HG03066 (cell line): ENCODE data around the gene ELF1.
"Not testable (repeated sequence)": the region's sequence is repeated elsewhere in the genome, so short reads cannot be mapped to it uniquely, and the experiment has no call there.

Source experiments
- ATAC-seq: cut with Tn5 transposase; IDR thresholded peaks from one replicate; pipeline ENCODE4 v1.9.1; 2021; ENCODE audit warnings: low read depth; ENCODE audit not compliant: unreplicated experiment

ELF1 gene

GRCh38 chr13:40960716-40961115 is 58.4 kb downstream of the ELF1 start:
- no peak for ATAC-seq

DNA sequence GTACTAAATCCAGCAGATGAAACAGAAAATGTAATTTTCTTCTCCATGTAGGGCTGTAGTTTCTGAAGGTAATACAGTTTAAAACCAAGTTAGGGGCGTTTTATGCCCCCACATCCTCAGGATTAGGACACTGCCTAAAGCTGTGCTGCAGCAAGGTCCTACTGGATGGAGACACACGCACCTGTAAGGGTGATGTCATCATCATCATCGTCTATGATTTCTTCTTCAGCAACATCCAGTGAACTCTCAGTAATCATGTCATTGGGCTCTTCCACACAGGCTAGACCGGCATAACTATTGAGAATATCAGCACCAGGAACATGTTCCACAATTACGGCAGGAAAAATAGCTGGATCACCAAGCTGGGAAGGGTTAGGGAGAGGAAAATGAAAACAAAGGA is 60.5 kb downstream of the ELF1 start:
- no peak for ATAC-seq

DNA sequence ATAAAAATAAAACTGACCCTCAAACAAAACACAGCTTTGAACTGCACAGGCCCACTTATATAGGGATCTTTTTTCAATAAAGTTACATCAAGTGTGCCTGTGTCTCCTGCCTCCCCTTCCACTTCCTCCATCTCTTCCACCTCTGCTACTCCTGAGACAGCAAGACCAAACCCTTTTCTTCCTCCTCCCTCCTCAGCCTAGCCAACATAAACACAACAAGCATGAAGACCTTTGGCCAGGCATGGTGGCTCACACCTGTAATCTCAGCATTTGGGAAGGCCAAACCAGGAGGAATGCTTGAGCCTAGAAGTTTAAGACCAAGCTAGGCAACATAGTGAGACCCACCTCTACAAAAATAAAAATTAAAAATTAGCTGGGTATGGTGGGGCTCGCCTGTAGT is 72.6 kb downstream of the ELF1 start:
- no peak for ATAC-seq

DNA sequence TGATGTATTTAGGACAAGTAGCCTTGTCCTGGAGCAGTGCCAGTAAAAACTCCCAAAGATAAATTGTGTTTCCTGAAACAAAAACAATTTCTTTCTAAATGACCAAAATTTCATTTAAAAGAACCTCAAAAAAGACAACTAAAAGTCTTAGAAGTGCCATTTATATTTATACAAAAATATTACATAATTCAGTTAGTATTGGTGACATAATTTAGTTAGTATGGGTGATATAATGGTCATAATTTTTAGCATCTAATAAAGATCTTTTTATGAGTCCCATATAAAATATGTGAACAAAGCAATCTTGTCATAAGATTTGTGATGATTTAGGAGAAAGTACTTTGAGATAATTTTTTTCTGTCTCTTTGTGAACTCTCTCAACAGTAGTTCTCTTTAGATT is 76.0 kb downstream of the ELF1 start:
- no peak for ATAC-seq

DNA sequence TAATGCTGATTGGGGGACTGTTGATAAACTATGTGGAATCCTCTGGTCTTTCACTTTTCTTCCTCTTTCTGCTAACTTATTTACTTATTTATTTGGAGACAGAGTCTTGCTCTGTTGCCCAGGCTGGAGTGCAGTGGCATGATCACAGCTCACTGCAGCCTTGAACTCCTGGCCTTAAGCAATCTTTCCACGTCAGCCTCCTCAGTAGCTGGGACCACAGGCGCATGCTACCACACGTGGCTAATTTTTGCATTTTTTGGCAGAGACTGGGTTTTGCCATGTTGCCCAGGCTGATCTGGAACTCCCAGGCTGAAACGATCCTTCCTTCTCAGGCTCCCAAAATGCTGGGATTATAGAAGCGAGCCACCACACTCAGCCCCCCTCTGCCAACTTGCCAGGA is 77.5 kb downstream of the ELF1 start:
- ATAC-seq: no peak

DNA sequence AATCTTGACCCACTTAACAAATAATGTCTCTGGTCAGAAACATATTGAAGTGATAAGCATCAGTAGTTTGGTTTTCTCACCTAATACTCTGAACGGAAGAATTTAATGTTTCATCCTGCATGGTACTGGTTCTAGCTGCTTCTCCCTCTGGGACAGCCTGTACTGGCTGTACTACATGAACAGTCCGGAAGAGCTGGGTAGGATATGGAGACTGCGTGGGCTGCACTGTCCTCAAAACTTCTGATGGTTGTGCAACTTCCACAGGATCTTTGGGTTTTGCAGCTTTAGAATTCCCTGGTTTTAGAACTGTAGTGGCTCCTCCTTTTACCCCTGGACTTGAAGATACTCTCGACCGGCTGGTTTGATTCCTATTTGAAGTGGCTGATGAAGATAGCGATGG is 78.3 kb downstream of the ELF1 start:
- no peak for ATAC-seq

GRCh38 chr13:40933508-40934204 is 85.5 kb downstream of the ELF1 start:
- ATAC-seq: no peak

GRCh38 chr13:40932252-40932651 is 86.9 kb downstream of the ELF1 start:
- ATAC-seq: no peak

- ATAC-seq: no peak
Observed at GRCh38 chr13:40931719-40932118, 87.4 kb downstream of the ELF1 start.

- ATAC-seq: not testable (repeated sequence)
Observed at GRCh38 chr13:40929883-40930282, 89.2 kb downstream of the ELF1 start.

DNA sequence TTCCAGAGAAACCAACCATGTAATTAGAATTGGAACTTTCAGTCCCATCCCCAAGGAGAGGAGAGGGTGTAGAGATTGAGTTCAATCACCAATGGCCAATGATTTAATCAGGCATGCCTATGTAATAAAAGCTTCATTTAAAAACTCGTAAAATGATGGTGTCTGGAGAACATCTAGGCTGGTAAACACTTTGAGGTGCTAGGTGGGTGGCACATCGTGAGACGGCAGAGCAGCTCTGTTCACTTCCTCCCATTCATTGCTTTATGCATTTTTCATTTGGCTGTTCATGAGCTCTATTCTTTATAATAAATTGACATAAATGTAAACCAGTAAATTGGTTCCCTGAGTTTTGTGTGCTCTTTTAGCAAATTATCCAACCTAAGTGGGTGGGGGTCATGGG is 90.1 kb downstream of the ELF1 start:
- ATAC-seq: no peak

DNA sequence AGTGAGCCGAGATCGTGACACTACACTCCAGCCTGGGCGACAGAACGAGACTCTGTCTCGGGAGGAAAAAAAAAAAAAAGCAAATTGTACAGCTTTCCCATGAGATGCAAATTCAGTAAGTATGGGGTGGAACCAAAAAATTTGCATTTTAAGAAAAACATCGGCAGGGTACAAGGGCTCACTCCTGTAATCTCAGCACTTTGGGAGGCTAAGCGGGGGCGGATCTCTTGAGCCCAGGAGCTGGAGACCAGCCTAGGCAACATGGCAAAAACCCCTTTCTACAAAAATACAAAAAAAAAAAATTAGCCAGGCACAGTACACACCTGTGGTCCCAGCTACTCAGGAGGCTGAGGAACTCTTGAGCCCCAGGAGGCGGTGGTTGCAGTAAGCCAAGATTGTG is 91.2 kb downstream of the ELF1 start:
- ATAC-seq: no peak

- no peak for ATAC-seq
Observed at GRCh38 chr13:40923867-40924266, 95.2 kb downstream of the ELF1 start.

- ATAC-seq: no peak
Observed at GRCh38 chr13:40922437-40923040, 96.6 kb downstream of the ELF1 start.

GRCh38 chr13:40920826-40921225 is 98.3 kb downstream of the ELF1 start:
- ATAC-seq: no peak

DNA sequence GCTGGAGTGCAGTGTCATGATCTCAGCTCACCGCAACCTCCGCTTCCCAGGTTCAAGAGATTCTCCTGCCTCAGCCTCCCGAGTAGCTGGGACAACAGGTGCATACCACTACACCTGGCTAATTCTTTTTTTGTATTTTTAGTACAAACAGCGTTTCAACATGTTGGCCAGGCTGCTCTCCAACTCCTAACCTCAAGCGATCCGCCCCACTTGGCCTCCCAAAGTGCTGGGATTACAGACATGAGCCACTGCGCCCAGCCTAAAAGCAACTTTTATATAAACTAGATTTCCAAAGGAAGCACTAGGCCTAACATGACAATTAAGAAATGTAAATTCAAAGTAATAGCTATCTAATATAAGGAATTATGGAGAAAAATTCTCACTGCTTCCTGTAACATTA is 99.2 kb downstream of the ELF1 start:
- ATAC-seq: not testable (repeated sequence)

DNA sequence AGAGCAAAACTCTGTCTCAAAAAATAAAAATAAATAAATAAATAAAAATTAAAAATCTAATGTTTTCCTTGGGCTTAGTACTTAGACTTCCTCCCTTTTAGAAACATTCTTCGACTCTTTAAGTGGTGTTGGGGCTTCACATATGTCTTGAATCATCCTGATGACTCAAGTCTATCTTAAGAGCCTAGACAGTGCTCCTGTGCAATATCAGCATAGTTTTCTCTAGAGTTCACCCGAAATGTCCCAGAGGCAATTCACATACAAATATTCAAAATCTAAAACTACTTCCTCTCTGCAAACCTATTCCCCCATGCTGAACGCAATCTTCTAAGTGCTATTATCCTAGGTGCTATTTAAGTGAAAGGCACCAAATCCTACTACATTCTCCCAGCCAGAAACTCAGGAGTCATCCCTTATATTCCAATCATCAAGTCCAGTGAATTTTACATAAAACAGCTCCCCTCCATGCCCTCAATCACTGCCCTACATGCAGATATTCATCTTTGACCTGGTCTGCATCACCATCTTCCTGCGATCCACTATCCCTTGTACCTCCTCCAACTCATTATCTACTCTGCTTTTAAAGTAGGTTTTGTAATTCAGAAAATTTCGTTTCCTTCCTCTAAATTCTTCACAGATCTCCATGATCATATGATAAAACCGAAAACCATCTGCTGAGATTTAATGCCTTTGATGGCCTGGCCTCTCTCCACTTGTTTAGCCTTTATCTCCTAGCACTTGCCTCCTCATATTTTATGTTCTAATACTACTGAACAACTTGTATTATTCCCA is 102.7 kb downstream of the ELF1 start:
- no peak for ATAC-seq

- not testable (repeated sequence) for ATAC-seq
Observed at GRCh38 chr13:40914863-40915262, 104.3 kb downstream of the ELF1 start.

DNA sequence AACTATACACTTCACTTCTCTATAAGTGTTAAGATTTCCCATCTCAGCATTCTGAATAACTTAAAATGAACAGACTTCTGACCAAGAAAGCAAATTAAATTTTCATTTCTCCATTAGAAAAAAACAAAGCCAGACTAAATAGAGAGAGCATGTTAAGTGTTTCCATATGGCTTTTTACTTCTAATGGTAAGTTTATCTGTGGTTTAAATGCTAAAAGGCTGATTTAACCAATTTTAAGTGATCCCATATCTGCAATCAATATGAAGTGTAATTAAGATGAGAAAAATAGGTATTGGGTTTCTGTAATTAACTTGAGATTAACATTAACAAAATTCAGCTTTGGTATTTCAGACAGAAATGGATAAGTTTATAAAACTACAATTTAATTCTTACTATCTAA is 107.8 kb downstream of the ELF1 start:
- no peak for ATAC-seq

- ATAC-seq: no peak
Observed at GRCh38 chr13:40910324-40911050, 108.6 kb downstream of the ELF1 start.

DNA sequence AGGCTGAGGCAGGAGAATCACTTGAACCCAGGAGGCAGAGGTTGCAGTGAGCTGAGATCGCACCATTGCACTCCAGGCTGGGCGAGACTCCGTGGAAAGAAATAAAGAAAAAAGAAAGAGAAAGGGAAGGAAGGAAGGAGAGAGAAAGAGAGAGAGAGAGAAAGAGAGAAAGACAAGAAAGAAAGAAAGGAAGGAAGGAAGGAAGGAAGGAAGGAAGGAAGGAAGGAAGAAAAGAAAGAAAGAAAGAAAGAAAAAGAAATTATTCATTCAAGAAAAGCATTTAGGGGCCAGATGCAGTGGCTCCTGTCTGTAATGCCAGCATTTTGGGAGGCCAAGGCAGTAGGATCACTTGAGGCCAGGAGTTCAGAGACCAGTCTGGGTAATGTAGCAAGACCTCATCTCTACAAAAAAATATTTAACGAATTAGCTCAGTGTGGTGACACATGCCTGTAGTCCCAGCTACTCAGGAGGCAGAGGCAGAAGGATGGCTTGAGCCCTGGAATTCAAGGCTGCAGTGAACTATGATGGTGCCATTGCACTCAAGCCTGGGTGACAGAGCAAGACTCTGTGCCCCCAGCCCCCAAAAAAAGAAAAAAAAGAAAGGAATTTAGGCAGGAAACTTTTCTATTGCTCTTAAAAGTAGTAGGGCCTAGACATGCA is 109.4 kb downstream of the ELF1 start:
- not testable (repeated sequence) for ATAC-seq
